Spleen (tissue), 11 donors: ENCODE data around the gene CAND2. TPM values are rescaled to one million over a fixed set of nuclear protein-coding genes. Genes with fewer than 3 reads are reported as not detected.

Experiments used
- DNase-seq: peaks from one replicate; pipeline ENCODE4 v3.0.0-alpha.2; 2020
- H3K27ac ChIP-seq, 8 donors: fragments of 200-600 bp; sonication (generic) in 7 of 8; 1 replicate in 4 of 8; 2 replicates in 4 of 8; pipeline versions ENCODE4 v1.5.0 to v1.8.0; 2016 to 2021; ENCODE audit warnings: inconsistent platforms in 4 of 8, mild to moderate bottlenecking in 4 of 8, moderate library complexity in 1 of 8
- H3K27me3 ChIP-seq, 7 donors: fragments of 200-600 bp; sonication (generic) in 6 of 7; replicated peaks in 1 of 7; 1 replicate in 4 of 7; 2 replicates in 3 of 7; pipeline versions ENCODE4 v1.5.0 to v1.8.0; 2016 to 2021; ENCODE audit warnings: inconsistent platforms in 3 of 7, mild to moderate bottlenecking in 1 of 7
- H3K36me3 ChIP-seq, 6 donors: fragments of 200-600 bp; sonication (generic) in 5 of 6; 1 replicate in 4 of 6; 2 replicates in 2 of 6; pipeline versions ENCODE4 v1.5.0 to v1.8.0; 2016 to 2021; ENCODE audit warnings: inconsistent platforms in 2 of 6
- H3K4me1 ChIP-seq, 6 donors: fragments of 200-600 bp; sonication (generic) in 5 of 6; 1 replicate in 3 of 6; 2 replicates in 3 of 6; pipeline versions ENCODE4 v1.5.0 to v1.8.0; 2016 to 2021; ENCODE audit warnings: inconsistent platforms in 3 of 6
- H3K4me3 ChIP-seq, 8 donors: fragments of 200-600 bp; sonication (generic) in 7 of 8; 1 replicate in 4 of 8; 2 replicates in 4 of 8; pipeline versions ENCODE4 v1.5.0 to v1.8.0; 2016 to 2021; ENCODE audit warnings: inconsistent platforms in 4 of 8, mild to moderate bottlenecking in 4 of 8, moderate library complexity in 2 of 8
- H3K9me3 ChIP-seq, 8 donors: fragments of 200-600 bp; sonication (generic) in 7 of 8; 1 replicate in 4 of 8; 2 replicates in 4 of 8; pipeline versions ENCODE4 v1.5.0 to v1.8.0; 2016 to 2021; ENCODE audit warnings: inconsistent platforms in 4 of 8
- POLR2A ChIP-seq, 3 donors: fragments of 450-650 bp; IDR thresholded peaks; one replicate each; pipeline ENCODE4 v1.5.1; 2017; ENCODE audit warnings: antibody characterized with exemption in 3 of 3, mild to moderate bottlenecking in 1 of 3
- POLR2AphosphoS5 ChIP-seq, 3 donors: sonication (generic); formaldehyde crosslinking; IDR thresholded peaks; one replicate each; pipeline ENCODE4 v1.5.1; 2017; ENCODE audit warnings: antibody characterized with exemption in 3 of 3
- WGBS, 5 donors: extraction: QIAGEN DNeasy Blood & Tissue Kit in 3 of 5; methylation state at CpG; one replicate each; pipeline versions ENCODE4 v1.1.5 to v1.1.7; 2013 to 2018; 5-methylcytosine and 5-hydroxymethylcytosine counted together
- intact Hi-C: fragments of 100-400 bp; cut with DNase I; formaldehyde crosslinking; loops from one replicate; pipeline ENCODE4 v1.15.0; 2023; ENCODE audit warnings: low total_unique reads
- polyA plus RNA-seq, 3 donors: library from polyadenylated mRNA; stranded (reverse); fragments of 200-250 nt; gene quantifications; one replicate each; pipeline ENCODE4 v1.2.1, GENCODE V29; 2013
- total RNA-seq, 7 donors: library from RNA; depleted of rRNA in 3 of 7; stranded (reverse); fragments of >200 nt in 3 of 7; fragmentation: NEBNext Ultra II Directional in 4 of 7; extraction: Animal tissue kit (Norgen Biotek cat#: 25700) in 4 of 7; gene quantifications; one replicate each; pipeline versions ENCODE4 v1.1.0 to v1.2.1, GENCODE V29; 2016 to 2021
- TF ChIP-seq, protein P1 (sequence below), 11 experiments: fragments of 200-600 bp in 7 of 11; fragments of 450-650 bp in 4 of 11; sonication (generic) in 4 of 11; IDR thresholded peaks in 8 of 11; conservative IDR thresholded peaks in 3 of 11; 1 replicate in 7 of 11; 2 replicates in 4 of 11; pipeline versions ENCODE4 v1.4.0 to v1.8.0; 2016 to 2021; ENCODE audit warnings: antibody characterized with exemption in 11 of 11, inconsistent platforms in 4 of 11, mild to moderate bottlenecking in 1 of 11
- donor health status: healthy with polysubstance abuse.
- donor health status: DM: no; HTN: no; CAD: no; lungs with moderate emphysema.
- donor health status: DM: no; HTN: no; CAD: no.
- donor health status: Bipolar disorder and iron deficiency.
- donor health status: healthy.
- donor health status: DM: no; HTN: no; CAD: no.
- donor health status: DM: yes; HTN: yes; CAD: no.

CAND2 gene
- total and polyA plus RNA-seq, 10 donors: 0.78 to 12.2 (median 7.5) TPM

DNA sequence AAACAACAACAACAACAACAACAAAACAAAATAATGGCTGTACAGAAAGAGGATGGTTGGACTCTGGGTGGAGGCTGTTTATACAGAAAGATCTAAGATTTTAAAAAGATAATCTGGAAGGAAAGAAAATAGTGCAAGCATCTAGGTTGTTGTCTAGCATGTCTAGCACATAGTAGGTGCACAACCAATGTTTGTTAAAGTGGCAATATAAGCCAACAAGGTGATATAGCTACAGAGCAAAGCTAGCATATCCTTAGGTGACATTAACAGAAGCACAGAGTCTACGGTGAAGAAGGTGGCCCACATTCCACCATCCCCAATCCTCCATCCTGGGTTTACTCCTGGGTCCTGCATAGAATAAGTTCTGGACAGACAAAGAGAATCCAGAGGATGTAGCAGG lies 42.2 kb upstream of the CAND2 start:
- no peaks in the 10 kb centered on the region for H3K36me3 ChIP-seq
- intact Hi-C loops: no loop called here
- DNase-seq: no peak
- H3K27me3 ChIP-seq: no peaks in the 10 kb centered on the region
- peaks cover 3 to 32% (median 13%) of the 10 kb centered on the region in 6 donors for H3K4me1 ChIP-seq
- no peaks in the 10 kb centered on the region for H3K9me3 ChIP-seq
- no peak overlapping the region for H3K27ac ChIP-seq
- H3K4me3 ChIP-seq: no peak overlapping the region
- 89 to 100% (median 95%) methylated on average over 1 of the region's 1 CpG for WGBS, 5 donors
- TF ChIP-seq POLR2AphosphoS5 (IDR thresholded peaks at IDR 0.05) (no peak), POLR2A (IDR thresholded peaks at IDR 0.05) (no peak)
- TF ChIP-seq, protein P1, sequence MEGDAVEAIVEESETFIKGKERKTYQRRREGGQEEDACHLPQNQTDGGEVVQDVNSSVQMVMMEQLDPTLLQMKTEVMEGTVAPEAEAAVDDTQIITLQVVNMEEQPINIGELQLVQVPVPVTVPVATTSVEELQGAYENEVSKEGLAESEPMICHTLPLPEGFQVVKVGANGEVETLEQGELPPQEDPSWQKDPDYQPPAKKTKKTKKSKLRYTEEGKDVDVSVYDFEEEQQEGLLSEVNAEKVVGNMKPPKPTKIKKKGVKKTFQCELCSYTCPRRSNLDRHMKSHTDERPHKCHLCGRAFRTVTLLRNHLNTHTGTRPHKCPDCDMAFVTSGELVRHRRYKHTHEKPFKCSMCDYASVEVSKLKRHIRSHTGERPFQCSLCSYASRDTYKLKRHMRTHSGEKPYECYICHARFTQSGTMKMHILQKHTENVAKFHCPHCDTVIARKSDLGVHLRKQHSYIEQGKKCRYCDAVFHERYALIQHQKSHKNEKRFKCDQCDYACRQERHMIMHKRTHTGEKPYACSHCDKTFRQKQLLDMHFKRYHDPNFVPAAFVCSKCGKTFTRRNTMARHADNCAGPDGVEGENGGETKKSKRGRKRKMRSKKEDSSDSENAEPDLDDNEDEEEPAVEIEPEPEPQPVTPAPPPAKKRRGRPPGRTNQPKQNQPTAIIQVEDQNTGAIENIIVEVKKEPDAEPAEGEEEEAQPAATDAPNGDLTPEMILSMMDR (IDR thresholded peaks at IDR 0.05 in 8 of 11, conservative IDR thresholded peaks at IDR 0.05 in 3 of 11): no peak

DNA sequence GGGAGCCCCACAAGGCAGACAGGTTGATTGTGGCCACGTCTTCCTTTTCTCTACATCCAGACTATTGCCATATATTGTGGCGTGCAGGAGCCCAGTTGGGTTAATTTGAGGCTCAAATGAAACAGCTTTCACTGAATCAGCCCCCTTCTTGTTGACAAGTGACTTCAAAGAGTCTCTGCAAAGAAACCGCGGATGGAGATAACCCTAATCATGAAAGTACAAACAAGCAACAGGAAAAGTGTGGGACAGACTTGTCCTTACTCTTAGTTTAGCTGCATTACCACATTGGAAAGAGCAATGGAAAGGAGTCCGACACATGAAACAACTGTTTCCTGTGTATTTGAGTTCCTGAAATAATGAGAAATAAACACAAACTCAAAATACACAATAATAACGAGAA lies 40.7 kb upstream of the CAND2 start:
- no peaks in the 10 kb centered on the region for H3K9me3 ChIP-seq
- intact Hi-C loops: no loop called here
- no peaks in the 10 kb centered on the region for H3K36me3 ChIP-seq
- no peak overlapping the region for H3K4me3 ChIP-seq
- WGBS, 5 donors: 55 to 80% (median 68%) methylated on average over 6 of the region's 6 CpGs
- H3K27ac ChIP-seq: no peak overlapping the region
- TF ChIP-seq POLR2AphosphoS5 (IDR thresholded peaks at IDR 0.05): no peak
- TF ChIP-seq POLR2A (IDR thresholded peaks at IDR 0.05): no peak
- TF ChIP-seq, protein P1 (IDR thresholded peaks at IDR 0.05 in 8 of 11, conservative IDR thresholded peaks at IDR 0.05 in 3 of 11): no peak
- H3K4me1 ChIP-seq: peaks cover 0 to 19% (median 6%) of the 10 kb centered on the region in 6 donors
- no peaks in the 10 kb centered on the region for H3K27me3 ChIP-seq
- no peak for DNase-seq

DNA sequence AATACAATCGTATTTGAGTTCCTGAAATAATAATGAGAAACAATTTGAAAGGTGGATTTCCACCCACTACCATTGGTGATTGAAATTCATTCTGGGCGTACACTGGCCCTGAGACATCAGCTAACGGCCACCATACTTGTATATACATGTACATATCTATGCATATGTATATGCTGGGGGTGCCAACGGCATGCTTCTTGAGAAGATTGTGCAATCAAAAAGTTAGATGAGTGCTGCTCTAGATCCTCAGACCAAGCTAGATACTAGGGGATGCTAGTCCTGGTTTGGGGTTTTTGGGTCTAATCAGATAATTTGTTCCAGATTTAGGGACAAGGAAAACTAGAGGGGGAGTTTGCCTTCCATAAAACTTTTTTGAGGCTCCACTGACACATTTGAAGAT lies 40.3 kb upstream of the CAND2 start:
- H3K4me3 ChIP-seq: no peak overlapping the region
- H3K36me3 ChIP-seq: no peaks in the 10 kb centered on the region
- TF ChIP-seq POLR2A (IDR thresholded peaks at IDR 0.05) (no peak), POLR2AphosphoS5 (IDR thresholded peaks at IDR 0.05) (no peak)
- TF ChIP-seq, protein P1 (IDR thresholded peaks at IDR 0.05 in 8 of 11, conservative IDR thresholded peaks at IDR 0.05 in 3 of 11): no peak
- H3K4me1 ChIP-seq: peaks cover 0 to 19% (median 6%) of the 10 kb centered on the region in 6 donors
- no peak overlapping the region for H3K27ac ChIP-seq
- no peak for DNase-seq
- no peaks in the 10 kb centered on the region for H3K9me3 ChIP-seq
- intact Hi-C loops: no loop called here
- 80 to 94% (median 87%) methylated on average over 4 of the region's 4 CpGs for WGBS, 5 donors
- H3K27me3 ChIP-seq: no peaks in the 10 kb centered on the region

DNA sequence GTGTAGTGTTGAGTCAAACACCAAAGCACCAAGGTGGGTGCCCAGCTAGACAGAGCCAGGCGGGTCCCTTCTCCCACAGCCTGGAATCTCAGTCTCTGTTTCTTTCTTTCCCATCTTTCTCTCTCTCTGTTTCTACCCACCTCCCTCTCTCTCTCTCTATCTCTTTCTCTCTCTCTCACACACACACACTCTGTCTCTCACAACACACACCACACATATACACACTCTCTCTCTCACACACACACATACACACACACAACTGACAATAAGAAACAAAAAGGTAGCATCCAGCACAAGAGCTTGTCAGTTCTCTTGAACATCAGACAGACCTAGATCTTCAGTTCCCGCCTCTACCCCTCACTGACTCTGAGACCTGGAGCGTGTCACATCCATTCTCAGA lies 39.8 kb upstream of the CAND2 start:
- H3K36me3 ChIP-seq: no peaks in the 10 kb centered on the region
- H3K4me3 ChIP-seq: no peak overlapping the region
- H3K4me1 ChIP-seq: peaks cover 0 to 19% (median 6%) of the 10 kb centered on the region in 6 donors
- no peaks in the 10 kb centered on the region for H3K9me3 ChIP-seq
- WGBS, 5 donors: 94 to 99% (median 95%) methylated on average over 3 of the region's 3 CpGs
- intact Hi-C loops: no loop called here
- no peak for DNase-seq
- TF ChIP-seq POLR2AphosphoS5 (IDR thresholded peaks at IDR 0.05): no peak
- no peak for TF ChIP-seq POLR2A (IDR thresholded peaks at IDR 0.05)
- TF ChIP-seq, protein P1 (IDR thresholded peaks at IDR 0.05 in 8 of 11, conservative IDR thresholded peaks at IDR 0.05 in 3 of 11): no peak
- no peak overlapping the region for H3K27ac ChIP-seq
- H3K27me3 ChIP-seq: no peaks in the 10 kb centered on the region
